Activated T-cell treated with anti-CD3 and anti-CD28 coated beads, Interleukin-2, amount 50 U/mL, for 72 hours (primary cell): ENCODE measurements around the gene SLC9B1. TPM values are rescaled to one million over a fixed set of nuclear protein-coding genes. Genes with fewer than 3 reads are reported as not detected.
"Not testable (repeated sequence)": the region's sequence is repeated elsewhere in the genome, so short reads cannot be mapped to it uniquely, and the experiment has no call there.

Source experiments
- ATAC-seq, 2 donors: fragments of 150-1000 bp; cut with Tn5 transposase; replicated peaks in 1 of 2; 2 replicates each; pipeline ENCODE4 v1.10.0; 2021; ENCODE audit warnings: moderate library complexity in 2 of 2, mild to moderate bottlenecking in 1 of 2
- DNase-seq, 2 donors: peaks; one replicate each; pipeline ENCODE4 v3.0.0; 2021 to 2022; ENCODE audit warnings: mixed read lengths in 1 of 2
- H3K27ac Mint-ChIP-seq: one replicate; pipeline ENCODE4 v1.8.0; 2022; ENCODE audit warnings: mild to moderate bottlenecking, moderate library complexity, mixed read lengths
- H3K27me3 Mint-ChIP-seq: one replicate; pipeline ENCODE4 v1.8.0; 2022; ENCODE audit warnings: low read depth, mixed read lengths
- H3K36me3 Mint-ChIP-seq, 2 donors: one replicate each; pipeline ENCODE4 v1.8.0; 2022; ENCODE audit warnings: mixed read lengths in 2 of 2, mild to moderate bottlenecking in 1 of 2; ENCODE audit not compliant: insufficient read depth in 2 of 2
- H3K4me1 Mint-ChIP-seq: one replicate; pipeline ENCODE4 v1.8.0; 2022; ENCODE audit warnings: low read depth, mixed read lengths
- H3K4me3 Mint-ChIP-seq, 2 donors: one replicate each; pipeline ENCODE4 v1.8.0; 2022; ENCODE audit warnings: mild to moderate bottlenecking in 2 of 2, mixed read lengths in 2 of 2, moderate library complexity in 2 of 2
- H3K9me3 Mint-ChIP-seq, 2 donors: one replicate each; pipeline ENCODE4 v1.8.0; 2022; ENCODE audit warnings: mixed read lengths in 2 of 2
- total RNA-seq, 2 donors: library from RNA; stranded (reverse); gene quantifications; one replicate each; pipeline ENCODE4 v1.2.3, GENCODE V29; 2022

The SLC9B1 gene
- total RNA-seq, 2 donors from 2014 or later, result 2.5 to 3.4 TPM

- Mint-ChIP-seq H3K27me3 (no peaks in the 10 kb centered on the region), H3K4me1 (peaks cover 21% of the 10 kb centered on the region), H3K36me3 (peaks cover 2 to 6% of the 10 kb centered on the region in 2 donors), H3K27ac (peak overlapping the region; percentile 76), H3K9me3 (peaks cover 2 to 8% of the 10 kb centered on the region in 2 donors), H3K4me3 (peak overlapping the region; percentile 59 to 63)
- ATAC-seq (peak; percentile 51 to 67), DNase-seq (no peak)
Measured at GRCh38 chr4:102988429-102989020, 31.0 kb downstream of the SLC9B1 start.

DNA sequence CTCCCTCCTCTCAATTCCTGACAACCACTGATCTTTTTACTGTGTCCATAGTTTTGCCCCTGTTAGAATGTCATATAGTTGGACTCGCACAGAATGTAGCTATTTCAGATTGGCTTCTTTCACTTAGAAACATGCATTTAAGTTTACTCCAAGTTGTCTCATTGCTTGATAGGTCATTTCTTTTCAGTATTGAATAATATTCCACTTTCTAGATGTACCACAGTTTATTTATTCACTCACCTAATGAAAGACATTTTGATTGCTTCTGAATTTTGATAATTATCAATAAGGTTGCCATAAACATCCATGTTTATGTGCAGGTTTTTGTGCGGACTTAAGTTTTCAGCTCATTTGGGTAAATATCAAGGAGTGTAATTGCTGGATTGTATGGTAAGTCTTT is 38.5 kb downstream of the SLC9B1 start:
- H3K36me3 Mint-ChIP-seq, result no peaks in the 10 kb centered on the region
- H3K4me1 Mint-ChIP-seq, result no peaks in the 10 kb centered on the region
- no peaks in the 10 kb centered on the region for H3K27me3 Mint-ChIP-seq
- H3K4me3 Mint-ChIP-seq, result no peak overlapping the region
- no peak overlapping the region for H3K27ac Mint-ChIP-seq
- peaks cover 2 to 8% of the 10 kb centered on the region in 2 donors for H3K9me3 Mint-ChIP-seq
- DNase-seq (no peak), ATAC-seq (no peak)

GRCh38 chr4:102961813-102962212 is 57.7 kb downstream of the SLC9B1 start:
- ATAC-seq, H3K9me3 Mint-ChIP-seq, DNase-seq, H3K4me1 Mint-ChIP-seq, H3K27ac Mint-ChIP-seq, H3K36me3 Mint-ChIP-seq, H3K4me3 Mint-ChIP-seq, H3K27me3 Mint-ChIP-seq: not testable (repeated sequence)

GRCh38 chr4:102959496-102959895 is 60.0 kb downstream of the SLC9B1 start:
- Mint-ChIP-seq H3K9me3 (peaks cover 6 to 7% of the 10 kb centered on the region in 2 donors), H3K4me3 (no peak overlapping the region), H3K4me1 (no peaks in the 10 kb centered on the region), H3K27ac (no peak overlapping the region), H3K36me3 (peaks cover under 1 to 9% of the 10 kb centered on the region in 2 donors), H3K27me3 (no peaks in the 10 kb centered on the region)
- no peak for ATAC-seq
- DNase-seq, result no peak

DNA sequence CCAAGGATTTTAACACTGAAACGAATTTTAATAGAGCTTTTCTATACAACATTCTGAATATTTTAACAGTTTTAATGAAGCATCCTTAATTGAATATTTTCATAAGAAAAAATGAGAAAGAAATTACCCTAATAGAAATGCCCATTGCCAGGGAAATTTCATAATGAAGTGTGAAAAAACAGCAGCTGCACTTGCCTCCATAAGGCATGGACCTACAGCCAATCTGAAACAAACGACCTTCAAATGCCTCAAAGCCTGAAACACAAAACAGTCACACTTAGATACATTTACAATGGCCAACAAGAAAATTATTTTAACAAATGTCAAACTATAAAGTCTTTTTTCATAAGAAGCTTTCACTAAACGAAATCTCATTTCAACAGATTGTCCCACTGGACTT is 74.4 kb downstream of the SLC9B1 start:
- ATAC-seq, result no peak
- DNase-seq, result no peak
- peaks cover 5 to 6% of the 10 kb centered on the region in 2 donors for H3K9me3 Mint-ChIP-seq
- H3K27me3 Mint-ChIP-seq, result no peaks in the 10 kb centered on the region
- no peaks in the 10 kb centered on the region for H3K4me1 Mint-ChIP-seq
- no peak overlapping the region for H3K4me3 Mint-ChIP-seq
- H3K27ac Mint-ChIP-seq, result no peak overlapping the region
- peaks cover 0 to 1% of the 10 kb centered on the region in 2 donors for H3K36me3 Mint-ChIP-seq

- not testable (repeated sequence) for H3K4me1 Mint-ChIP-seq, ATAC-seq, H3K36me3 Mint-ChIP-seq, H3K4me3 Mint-ChIP-seq, DNase-seq, H3K27ac Mint-ChIP-seq, H3K27me3 Mint-ChIP-seq, H3K9me3 Mint-ChIP-seq
Measured at GRCh38 chr4:102938063-102938462, 81.4 kb downstream of the SLC9B1 start.

GRCh38 chr4:102935716-102936115 is 83.8 kb downstream of the SLC9B1 start:
- Mint-ChIP-seq H3K4me3 (no peak overlapping the region), H3K27me3 (no peaks in the 10 kb centered on the region), H3K4me1 (no peaks in the 10 kb centered on the region), H3K36me3 (no peaks in the 10 kb centered on the region), H3K9me3 (peaks cover under 1 to 1% of the 10 kb centered on the region in 2 donors), H3K27ac (no peak overlapping the region)
- ATAC-seq (no peak), DNase-seq (no peak)

GRCh38 chr4:102919697-102920096 is 99.8 kb downstream of the SLC9B1 start:
- not testable (repeated sequence) for H3K27ac Mint-ChIP-seq, ATAC-seq, H3K4me1 Mint-ChIP-seq, H3K27me3 Mint-ChIP-seq, H3K4me3 Mint-ChIP-seq, DNase-seq
- peaks cover 10 to 23% of the 10 kb centered on the region in 2 donors for H3K9me3 Mint-ChIP-seq
- peaks cover 10 to 11% of the 10 kb centered on the region in 2 donors for H3K36me3 Mint-ChIP-seq

GRCh38 chr4:102918859-102919258 is 100.6 kb downstream of the SLC9B1 start:
- no peak overlapping the region for H3K27ac Mint-ChIP-seq
- H3K4me3 Mint-ChIP-seq, result no peak overlapping the region
- DNase-seq (no peak), ATAC-seq (no peak)
- H3K9me3 Mint-ChIP-seq, result peaks cover 15 to 25% of the 10 kb centered on the region in 2 donors
- no peaks in the 10 kb centered on the region for H3K4me1 Mint-ChIP-seq
- peaks cover 15% of the 10 kb centered on the region in 2 donors for H3K36me3 Mint-ChIP-seq
- H3K27me3 Mint-ChIP-seq, result no peaks in the 10 kb centered on the region

GRCh38 chr4:102901804-102902203 is 117.7 kb downstream of the SLC9B1 start:
- no peak for DNase-seq
- Mint-ChIP-seq H3K27ac (no peak overlapping the region), H3K36me3 (no peaks in the 10 kb centered on the region), H3K9me3 (no peaks in the 10 kb centered on the region), H3K4me1 (no peaks in the 10 kb centered on the region), H3K4me3 (no peak overlapping the region), H3K27me3 (no peaks in the 10 kb centered on the region)
- ATAC-seq, result no peak

GRCh38 chr4:102897610-102898009 is 121.9 kb downstream of the SLC9B1 start:
- ATAC-seq, H3K27me3 Mint-ChIP-seq, H3K36me3 Mint-ChIP-seq, H3K4me1 Mint-ChIP-seq, H3K27ac Mint-ChIP-seq, H3K4me3 Mint-ChIP-seq, DNase-seq, H3K9me3 Mint-ChIP-seq: not testable (repeated sequence)

- not testable (repeated sequence) for H3K4me3 Mint-ChIP-seq, DNase-seq, ATAC-seq, H3K27me3 Mint-ChIP-seq, H3K36me3 Mint-ChIP-seq, H3K27ac Mint-ChIP-seq, H3K4me1 Mint-ChIP-seq, H3K9me3 Mint-ChIP-seq
Measured at GRCh38 chr4:102896547-102896946, 123.0 kb downstream of the SLC9B1 start.

GRCh38 chr4:102889866-102890265 is 129.6 kb downstream of the SLC9B1 start:
- not testable (repeated sequence) for ATAC-seq, H3K4me1 Mint-ChIP-seq, H3K4me3 Mint-ChIP-seq, DNase-seq, H3K9me3 Mint-ChIP-seq, H3K36me3 Mint-ChIP-seq, H3K27me3 Mint-ChIP-seq
- H3K27ac Mint-ChIP-seq, result peak overlapping the region; percentile 15

GRCh38 chr4:102888570-102888969 is 130.9 kb downstream of the SLC9B1 start:
- DNase-seq, ATAC-seq, H3K9me3 Mint-ChIP-seq, H3K27ac Mint-ChIP-seq, H3K4me3 Mint-ChIP-seq, H3K36me3 Mint-ChIP-seq, H3K27me3 Mint-ChIP-seq: not testable (repeated sequence)
- peaks cover 11% of the 10 kb centered on the region for H3K4me1 Mint-ChIP-seq
